ENCODE measurements around the gene GJC1.

Gene GJC1

GRCh38 chr17:44829523-44830358 lies at the start of gene GJC1:
Gene GJC1, minus strand, starts transcription at chr17:44830287. Its CDS starts 24,470 bp downstream, at chr17:44805817.
- DNase-seq (ENCODE audit: low read depth): no peak

- DNase-seq (ENCODE audit: low read depth): no peak
These were observed 49.3 kb upstream of the GJC1 start for GRCh38 chr17:44879376-44879775.

- DNase-seq (ENCODE audit: low read depth): no peak
These were observed 48.6 kb upstream of the GJC1 start for GRCh38 chr17:44878627-44879221.

- DNase-seq (ENCODE audit: low read depth): no peak
These were observed 47.0 kb upstream of the GJC1 start for GRCh38 chr17:44877121-44877520.

GRCh38 chr17:44875761-44876160 lies 45.7 kb upstream of the GJC1 start:
- no peak for DNase-seq (ENCODE audit: low read depth)

GRCh38 chr17:44872131-44872768 lies 42.2 kb upstream of the GJC1 start:
- no peak for DNase-seq (ENCODE audit: low read depth)

- no peak for DNase-seq (ENCODE audit: low read depth)
These were observed 41.5 kb upstream of the GJC1 start for GRCh38 chr17:44871556-44871955.

- DNase-seq (ENCODE audit: low read depth): no peak
These were observed 37.8 kb upstream of the GJC1 start for GRCh38 chr17:44867841-44868240.

- no peak for DNase-seq (ENCODE audit: low read depth)
These were observed 35.8 kb upstream of the GJC1 start for GRCh38 chr17:44865931-44866330.

- DNase-seq (ENCODE audit: low read depth): peak; percentile 31
These were observed 35.2 kb upstream of the GJC1 start for GRCh38 chr17:44865231-44865660.

- no peak for DNase-seq (ENCODE audit: low read depth)
These were observed 34.7 kb upstream of the GJC1 start for GRCh38 chr17:44864831-44865230.

- no peak for DNase-seq (ENCODE audit: low read depth)
These were observed 33.2 kb upstream of the GJC1 start for GRCh38 chr17:44863061-44863918.

GRCh38 chr17:44862278-44862914 lies 32.3 kb upstream of the GJC1 start:
- DNase-seq (ENCODE audit: low read depth): no peak

- no peak for DNase-seq (ENCODE audit: low read depth)
These were observed 29.6 kb upstream of the GJC1 start for GRCh38 chr17:44859701-44860100.

GRCh38 chr17:44854192-44854591 lies 24.1 kb upstream of the GJC1 start:
- no peak for DNase-seq (ENCODE audit: low read depth)

GRCh38 chr17:44850612-44851011 lies 20.5 kb upstream of the GJC1 start:
- DNase-seq (ENCODE audit: low read depth): no peak

GRCh38 chr17:44850025-44850424 lies 19.9 kb upstream of the GJC1 start:
- no peak for DNase-seq (ENCODE audit: low read depth)

GRCh38 chr17:44848961-44849489 lies 18.9 kb upstream of the GJC1 start:
- no peak for DNase-seq (ENCODE audit: low read depth)

GRCh38 chr17:44848257-44848795 lies 18.2 kb upstream of the GJC1 start:
- no peak for DNase-seq (ENCODE audit: low read depth)

GRCh38 chr17:44847586-44847985 lies 17.5 kb upstream of the GJC1 start, which contains the start of gene HIGD1B:
Gene HIGD1B, plus strand, starts transcription at chr17:44847883. Its CDS starts 270 bp downstream, at chr17:44848153.
- DNase-seq (ENCODE audit: low read depth): no peak

GRCh38 chr17:44846206-44846605 lies 16.1 kb upstream of the GJC1 start:
- DNase-seq (ENCODE audit: low read depth): no peak

All from T-helper 22 cell (primary cell).